Muscle of arm (tissue), 14 donors: ENCODE measurements around the gene SLC25A44. TPM values are rescaled to one million over a fixed set of nuclear protein-coding genes. Genes with fewer than 3 reads are reported as not detected.

ENCODE experiments used
- DNase-seq: peaks from one replicate; pipeline ENCODE4 v3.0.0-alpha.2; 2013
- long read RNA-seq, 11 donors: transcript quantifications; one replicate each; lab custom pipeline, GENCODE V29; 2026
- polyA plus RNA-seq, 12 donors: library from polyadenylated mRNA; unstranded; fragments of 120-200 nt; gene quantifications; one replicate each; pipeline ENCODE4 v1.2.1, GENCODE V29; 2013; ENCODE audit not compliant: insufficient read length in 12 of 12

Gene SLC25A44, protein sequence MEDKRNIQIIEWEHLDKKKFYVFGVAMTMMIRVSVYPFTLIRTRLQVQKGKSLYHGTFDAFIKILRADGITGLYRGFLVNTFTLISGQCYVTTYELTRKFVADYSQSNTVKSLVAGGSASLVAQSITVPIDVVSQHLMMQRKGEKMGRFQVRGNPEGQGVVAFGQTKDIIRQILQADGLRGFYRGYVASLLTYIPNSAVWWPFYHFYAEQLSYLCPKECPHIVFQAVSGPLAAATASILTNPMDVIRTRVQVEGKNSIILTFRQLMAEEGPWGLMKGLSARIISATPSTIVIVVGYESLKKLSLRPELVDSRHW
- 10 to 100 TPM in 11 of 12 donors, not detected in 1; 10.5 to 15.8 (median 12.1) TPM for polyA plus RNA-seq
- long read RNA-seq, donor 1, full-length matches to known transcripts = 6 of 12 reads
- long read RNA-seq, donor 1, partial matches to known transcripts = 6 of 12 reads
- long read RNA-seq, donor 1, other reads (novel, unspliced or antisense) = 0 of 12 reads
- long read RNA-seq, donor 2, transcript SLC25A44-201 (4 exons, 3,482 nt) = major isoform, 7 of 7 reads
- long read RNA-seq, donor 2, partial matches to known transcripts = 0 of 7 reads
- long read RNA-seq, donor 2, other reads (novel, unspliced or antisense) = 0 of 7 reads
- long read RNA-seq, donor 3, full-length matches to known transcripts = 5 of 5 reads
- long read RNA-seq, donor 3, partial matches to known transcripts = 0 of 5 reads
- long read RNA-seq, donor 3, other reads (novel, unspliced or antisense) = 0 of 5 reads
- long read RNA-seq, donor 4, partial matches to known transcripts = 0 of 1 reads
- long read RNA-seq, donor 4, other reads (novel, unspliced or antisense) = 0 of 1 reads
- long read RNA-seq, donor 5, full-length matches to known transcripts = 5 of 5 reads
- long read RNA-seq, donor 5, partial matches to known transcripts = 0 of 5 reads
- long read RNA-seq, donor 5, other reads (novel, unspliced or antisense) = 0 of 5 reads
- long read RNA-seq, donor 6, full-length matches to known transcripts = 2 of 2 reads
- long read RNA-seq, donor 6, partial matches to known transcripts = 0 of 2 reads
- long read RNA-seq, donor 6, other reads (novel, unspliced or antisense) = 0 of 2 reads
- long read RNA-seq, donor 7 = 0 reads
- long read RNA-seq, donor 8, full-length matches to known transcripts = 4 of 4 reads
- long read RNA-seq, donor 8, partial matches to known transcripts = 0 of 4 reads
- long read RNA-seq, donor 8, other reads (novel, unspliced or antisense) = 0 of 4 reads
- long read RNA-seq, donor 9, partial matches to known transcripts = 0 of 1 reads
- long read RNA-seq, donor 9, other reads (novel, unspliced or antisense) = 0 of 1 reads
- long read RNA-seq, donor 10, full-length matches to known transcripts = 2 of 2 reads
- long read RNA-seq, donor 10, partial matches to known transcripts = 0 of 2 reads
- long read RNA-seq, donor 10, other reads (novel, unspliced or antisense) = 0 of 2 reads
- long read RNA-seq, donor 11, partial matches to known transcripts = 0 of 1 reads
- long read RNA-seq, donor 11, other reads (novel, unspliced or antisense) = 0 of 1 reads

DNA sequence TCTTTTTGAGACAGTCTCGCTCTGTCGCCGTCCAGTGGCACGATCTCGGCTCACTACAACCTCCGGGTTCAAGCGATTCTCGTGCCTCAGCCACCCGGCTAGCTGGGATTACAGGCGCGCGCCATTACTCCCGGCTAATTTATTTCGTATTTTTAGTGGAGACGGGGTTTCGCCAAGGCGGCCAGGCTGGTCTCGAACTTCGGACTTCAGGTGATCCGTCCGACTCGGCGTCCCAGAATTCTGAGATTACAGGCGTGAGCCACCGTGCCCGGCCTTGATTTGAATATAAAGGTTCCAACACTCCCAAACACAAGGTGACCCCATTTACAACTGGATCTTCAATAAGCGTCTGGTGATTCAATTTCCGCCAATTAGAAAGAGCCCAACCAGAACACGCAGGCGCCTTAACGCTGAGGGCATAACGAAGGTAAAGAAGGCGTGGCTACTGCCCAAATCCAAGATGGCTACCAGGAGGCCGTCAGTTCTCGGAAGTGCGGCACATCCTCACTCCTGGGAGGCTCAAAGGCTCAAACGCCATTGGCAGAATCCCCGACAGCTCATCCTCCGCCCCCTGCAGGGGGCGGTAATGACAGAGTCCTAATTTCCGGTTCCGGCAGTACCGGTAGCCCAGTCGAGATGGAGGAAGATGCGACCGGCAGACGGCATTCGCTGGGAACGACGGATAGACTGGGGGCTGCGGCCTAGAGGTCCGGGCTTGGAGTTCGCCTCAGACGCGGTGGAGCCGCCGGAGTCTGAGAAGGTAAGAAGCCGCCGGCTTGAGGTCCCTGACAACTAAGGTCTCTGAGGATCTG lies at the start of gene SLC25A44:
TSS of gene SLC25A44 (plus strand) at position 617 of the 812 bp plus-strand sequence. CDS start 5,744 bp downstream, outside the sequence.
- DNase-seq = peak; percentile 99

DNA sequence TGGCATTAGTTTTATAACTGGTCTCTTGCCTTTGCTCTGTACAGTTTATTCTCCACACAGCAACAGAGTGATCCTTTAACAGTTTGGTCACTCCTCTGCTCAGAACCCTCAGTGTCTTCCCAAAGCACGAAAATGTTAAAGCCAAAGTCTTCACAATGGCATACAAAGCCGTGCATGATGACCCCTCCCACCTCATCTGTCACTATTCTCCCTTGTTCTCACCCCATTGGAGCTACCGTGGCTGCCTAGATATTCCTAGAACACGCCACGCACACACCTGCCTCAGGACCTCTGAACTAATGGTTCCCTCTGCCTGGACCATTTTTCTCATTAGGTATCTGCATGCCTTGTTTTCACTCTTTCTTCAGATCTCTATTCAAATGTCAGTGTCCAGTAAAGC lies 49.2 kb upstream of the SLC25A44 start:
- no peak for DNase-seq

- DNase-seq = no peak
These were observed 48.3 kb upstream of the SLC25A44 start for GRCh38 chr1:156145650-156146019.

DNA sequence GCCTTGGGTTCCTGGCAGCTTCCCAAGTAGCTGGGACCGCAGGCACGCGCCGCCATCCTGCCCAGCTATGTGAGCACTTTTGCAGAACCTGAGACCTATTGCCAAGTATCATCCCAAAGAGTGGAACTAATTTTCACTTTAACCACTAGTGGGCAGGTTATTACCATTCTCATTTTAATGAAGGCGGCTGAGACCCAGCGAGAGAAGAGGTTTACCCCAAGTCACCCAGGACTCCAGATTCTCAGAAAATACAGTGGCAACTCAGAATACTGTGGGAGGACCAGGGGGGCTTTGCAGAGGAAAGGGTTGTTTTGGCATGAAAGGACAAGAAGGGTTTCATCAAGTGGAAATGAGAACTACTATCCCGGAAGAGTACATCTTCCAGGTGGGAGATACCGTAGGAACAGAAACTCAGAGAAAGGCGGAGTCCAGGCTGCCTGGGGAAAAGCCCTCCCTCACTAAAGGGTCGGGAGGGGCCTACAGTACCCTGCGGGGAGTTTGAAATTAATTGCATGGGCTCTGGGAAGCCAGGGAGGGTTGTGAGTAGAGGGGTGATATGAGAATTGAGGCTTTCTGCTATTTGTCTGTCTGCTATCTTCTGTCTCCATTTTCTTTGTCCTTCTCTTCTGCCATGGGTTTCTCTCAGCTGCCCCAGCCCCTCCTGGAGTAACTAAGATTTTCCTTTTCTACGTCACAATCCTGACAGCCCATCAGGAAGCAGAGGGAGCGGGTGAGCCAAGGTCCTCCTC lies 47.7 kb upstream of the SLC25A44 start:
- DNase-seq = peak; percentile 80

GRCh38 chr1:156146769-156147405 lies 47.0 kb upstream of the SLC25A44 start:
- DNase-seq = no peak

- no peak for DNase-seq
These were observed 45.7 kb upstream of the SLC25A44 start for GRCh38 chr1:156148216-156148615.

DNA sequence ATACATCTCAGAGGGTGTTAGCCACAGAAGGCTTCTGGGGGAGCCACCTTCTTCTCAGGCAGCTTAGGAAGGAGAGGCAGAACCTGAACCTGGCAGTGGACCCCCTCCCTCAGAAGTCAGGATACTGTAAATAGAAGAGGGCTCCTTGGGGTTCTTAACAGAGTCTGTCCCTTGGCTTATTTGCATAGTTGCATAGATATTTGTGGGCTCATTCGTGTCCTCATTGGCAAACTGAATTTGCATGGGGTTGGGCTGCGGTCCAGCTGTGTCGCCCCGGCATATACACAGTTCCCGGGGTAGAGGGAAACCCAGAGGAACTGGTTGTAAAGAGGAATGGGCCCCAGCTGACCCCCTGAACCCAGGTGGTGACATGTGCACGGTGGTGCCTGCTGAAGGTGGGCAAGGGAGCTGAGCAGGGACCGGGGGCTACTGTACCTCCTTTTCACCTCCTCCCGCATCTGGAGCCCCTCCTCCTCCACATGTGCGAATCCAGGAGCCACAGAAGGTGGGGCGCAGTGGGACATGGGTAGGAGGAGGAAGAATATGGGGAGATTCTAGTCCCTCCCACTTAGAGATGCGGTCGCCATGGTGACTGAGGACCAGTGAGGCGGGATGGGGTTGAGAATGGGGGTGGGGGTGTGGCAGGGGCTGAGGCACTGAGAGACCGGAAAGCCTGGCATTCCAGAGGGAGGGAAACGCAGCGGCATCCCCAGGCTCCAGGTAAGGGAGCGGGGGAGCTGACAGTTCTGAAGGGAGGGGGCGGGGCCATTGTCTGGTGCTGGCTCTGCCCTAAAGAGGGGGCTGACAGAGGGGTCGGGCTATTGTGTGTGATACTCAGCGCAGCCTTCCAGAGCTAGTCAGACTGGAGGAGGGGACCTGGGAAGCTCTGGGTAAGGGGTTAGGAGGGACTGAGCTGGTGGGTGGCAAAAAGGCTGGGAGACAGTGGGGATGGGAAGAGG lies 44.3 kb upstream of the SLC25A44 start:
- DNase-seq = no peak

- DNase-seq = no peak
These were observed 43.4 kb upstream of the SLC25A44 start for GRCh38 chr1:156150333-156151011.

DNA sequence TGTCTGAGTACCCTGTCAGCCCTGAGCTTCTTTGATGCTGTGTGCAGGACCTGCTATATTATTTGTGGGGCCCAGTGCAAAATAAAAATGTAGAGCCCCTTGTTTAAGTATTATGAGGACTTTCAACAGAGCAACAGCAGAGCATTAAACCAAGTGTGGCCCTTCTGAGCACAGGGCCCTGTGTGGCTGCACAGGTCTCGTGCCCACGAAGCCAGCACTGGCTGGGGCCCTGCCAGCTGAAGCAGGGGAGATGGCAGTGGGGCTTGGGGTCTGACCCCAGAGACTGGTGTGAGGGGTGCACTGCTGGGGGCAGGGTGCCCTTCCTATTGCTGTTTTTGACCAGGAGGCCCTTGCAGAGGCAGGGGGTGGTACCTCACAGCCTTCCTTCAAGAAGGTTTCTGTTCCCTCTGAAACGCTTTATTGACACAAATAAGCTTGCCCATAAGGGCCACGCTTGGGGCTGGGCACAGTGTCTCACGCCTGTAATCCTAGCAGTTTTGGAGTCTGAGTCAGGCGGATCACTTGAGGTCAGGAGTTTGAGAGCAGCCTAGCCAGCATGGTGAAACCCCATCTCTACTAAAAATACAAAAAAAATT lies 42.7 kb upstream of the SLC25A44 start:
- no peak for DNase-seq

DNA sequence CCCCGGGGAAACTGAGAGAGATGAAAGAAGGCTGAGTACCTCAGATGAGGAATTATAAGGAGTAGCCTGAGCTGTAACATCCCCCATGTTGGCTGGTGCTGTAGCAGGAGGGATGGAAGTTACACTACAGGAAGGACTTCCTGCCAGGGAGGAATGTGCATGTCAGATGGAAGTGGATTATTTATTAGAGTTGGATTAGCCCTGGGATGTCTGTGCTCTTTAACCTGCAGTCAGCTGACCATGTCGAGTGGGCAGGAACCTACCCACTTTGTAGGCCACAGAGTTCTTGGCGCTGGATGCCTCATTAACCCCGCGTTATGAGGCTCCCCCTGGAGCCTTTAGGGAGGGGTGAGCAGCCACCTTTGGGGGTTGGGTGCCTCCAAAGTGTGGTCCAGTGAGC lies 41.3 kb upstream of the SLC25A44 start:
- DNase-seq = no peak

- DNase-seq = no peak
These were observed 40.5 kb upstream of the SLC25A44 start, which contains the start of gene SEMA4A for GRCh38 chr1:156153362-156153761. Gene SEMA4A, plus strand, starts transcription at chr1:156153585. Its CDS starts 994 bp downstream, at chr1:156154579.

GRCh38 chr1:156154317-156154749 lies 39.6 kb upstream of the SLC25A44 start:
- no peak for DNase-seq

- DNase-seq = no peak
These were observed 38.0 kb upstream of the SLC25A44 start for GRCh38 chr1:156155756-156156510.

DNA sequence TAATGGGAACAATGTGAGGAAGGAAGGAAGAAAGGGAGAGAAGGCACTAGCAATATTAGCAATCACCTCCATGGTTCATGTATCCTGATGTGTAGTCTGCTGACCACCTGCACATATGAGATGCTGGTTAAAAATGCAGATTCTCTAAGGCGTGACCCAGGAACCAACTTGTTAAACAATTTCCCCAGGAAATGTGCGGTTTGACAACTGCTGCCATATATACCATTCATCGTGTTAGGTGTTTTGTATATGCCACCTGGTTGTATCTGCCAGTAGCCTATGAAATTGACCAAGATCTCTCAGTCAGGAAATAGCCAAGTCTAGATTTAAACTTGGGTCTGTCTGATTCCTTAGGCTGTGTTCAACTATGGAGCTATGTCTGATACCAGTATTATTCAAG lies 36.4 kb upstream of the SLC25A44 start:
- DNase-seq = no peak

GRCh38 chr1:156157966-156158365 lies 35.9 kb upstream of the SLC25A44 start:
- no peak for DNase-seq
